Mucosa of descending colon (tissue), 3 donors: Measurements from ENCODE around the gene CLEC17A. TPM values are rescaled to one million over a fixed set of nuclear protein-coding genes. Genes with fewer than 3 reads are reported as not detected.

ENCODE experiments used
- ATAC-seq: fragments of 200-7000 bp; cut with Tn5 transposase; one replicate; pipeline ENCODE4 v1.9.1; 2020; ENCODE audit warnings: mild to moderate bottlenecking, moderate library complexity
- DNase-seq, 3 donors: peaks; one replicate each; pipeline ENCODE4 v3.0.0-alpha.2; 2020
- H3K36me3 ChIP-seq: fragments of 200-600 bp; one replicate; pipeline ENCODE4 v1.8.0; 2021; ENCODE audit warnings: low read depth, mild to moderate bottlenecking
- H3K4me1 ChIP-seq: fragments of 200-600 bp; one replicate; pipeline ENCODE4 v1.8.0; 2021; ENCODE audit warnings: low read depth, mild to moderate bottlenecking
- H3K4me3 ChIP-seq: fragments of 200-600 bp; one replicate; pipeline ENCODE4 v1.8.0; 2021; ENCODE audit warnings: mild to moderate bottlenecking
- H3K9me3 ChIP-seq: fragments of 200-600 bp; one replicate; pipeline ENCODE4 v1.8.0; 2021; ENCODE audit warnings: mild to moderate bottlenecking
- intact Hi-C, 2 donors: fragments of 100-400 bp; cut with DNase I in 1 of 2; cut with micrococcal nuclease in 1 of 2; formaldehyde crosslinking; loops; one replicate each; pipeline versions ENCODE4 v1.11.0 to v1.11.1; 2022; cut with DNase I, micrococcal nuclease
- total RNA-seq, 3 donors: library from RNA; stranded (reverse); fragmentation: NEBNext Ultra II Directional in 2 of 3; extraction: Animal tissue kit (Norgen Biotek cat#: 25700) in 2 of 3; gene quantifications; one replicate each; pipeline versions ENCODE4 v1.2.1 to v1.2.4, GENCODE V29; 2021 to 2023
- TF ChIP-seq, protein P1 (sequence below): fragments of 200-600 bp; IDR thresholded peaks from one replicate; pipeline ENCODE4 v1.8.0; 2022; ENCODE audit warnings: antibody characterized with exemption, mild to moderate bottlenecking
- donor health status: DM: no; HTN: no; CAD: no; lungs with moderate emphysema.
- donor health status: DM: no; HTN: no; CAD: no.
- donor health status: DM: no; HTN: yes; CAD: no.

The CLEC17A gene
- total RNA-seq, 3 donors from 2014 or later, result 0.29 to 0.34 TPM; not detected in 1

DNA sequence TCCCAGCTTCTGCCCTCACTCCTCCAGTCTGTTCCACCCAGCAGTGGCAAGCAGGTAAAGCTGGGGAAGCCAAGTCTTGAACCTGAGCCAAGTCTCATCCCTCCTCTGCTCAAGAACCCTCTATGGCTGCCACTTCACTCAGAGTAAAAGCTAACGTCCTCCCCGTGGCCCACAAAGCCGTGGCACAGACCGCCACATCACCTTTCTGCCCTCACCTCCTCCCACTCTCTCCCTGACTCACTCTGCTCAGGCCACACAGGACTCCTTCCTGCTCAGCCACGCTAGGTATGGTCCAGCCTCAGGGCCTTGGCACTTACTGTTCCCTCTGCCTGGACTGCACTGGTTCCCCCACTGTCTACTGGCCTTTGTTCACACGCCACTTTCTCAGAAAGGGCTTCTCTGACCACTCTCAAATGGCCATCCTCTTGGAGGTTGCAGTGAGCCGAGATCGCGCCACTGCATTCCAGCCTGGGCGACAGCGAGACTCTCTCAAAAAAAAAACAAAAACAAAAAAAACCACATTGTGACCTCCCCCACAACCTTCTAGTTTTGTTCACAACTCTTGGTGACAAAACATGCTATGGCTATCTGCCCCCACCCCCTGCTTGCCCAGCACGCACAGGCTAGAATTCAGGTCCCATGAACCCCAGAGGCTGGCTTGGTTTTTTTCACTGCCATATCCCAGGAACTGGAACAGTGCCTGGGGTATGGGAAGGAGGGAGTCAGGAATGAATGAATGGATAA, 26.8 kb upstream of the CLEC17A start:
- no peak overlapping the region for H3K4me3 ChIP-seq

DNA sequence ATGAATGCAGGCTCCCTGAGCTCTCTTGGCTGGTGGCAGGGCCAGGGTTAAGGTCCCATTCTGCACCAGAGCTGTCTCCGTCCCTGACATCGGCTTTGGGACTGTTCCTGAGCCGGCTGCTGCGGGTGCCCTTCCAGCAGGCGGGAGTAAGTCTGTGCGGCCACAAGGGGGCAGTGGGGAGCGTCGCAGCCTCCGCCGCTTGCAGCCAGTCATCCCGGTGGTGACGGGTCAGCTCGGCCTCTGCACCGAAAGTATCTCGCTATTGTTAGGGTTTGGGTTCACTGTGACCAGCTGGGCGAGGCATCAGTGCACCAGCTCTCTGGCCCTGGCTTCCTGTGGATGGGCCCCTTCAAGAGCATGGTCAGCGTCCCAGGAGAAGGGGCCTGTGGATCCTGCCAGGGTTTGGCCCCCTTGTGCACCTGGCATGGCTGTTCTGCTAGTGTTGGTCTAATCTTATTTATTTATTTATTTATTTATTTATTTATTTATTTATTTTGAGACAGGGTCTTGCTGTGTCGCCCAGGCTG, 26.2 kb upstream of the CLEC17A start:
- Histone ChIP-seq H3K36me3 (no peaks in the 10 kb centered on the region), H3K4me3 (no peak overlapping the region), H3K9me3 (no peaks in the 10 kb centered on the region), H3K4me1 (peaks cover 10% of the 10 kb centered on the region)
- intact Hi-C loops, result no loop called here
- TF ChIP-seq, protein P1, sequence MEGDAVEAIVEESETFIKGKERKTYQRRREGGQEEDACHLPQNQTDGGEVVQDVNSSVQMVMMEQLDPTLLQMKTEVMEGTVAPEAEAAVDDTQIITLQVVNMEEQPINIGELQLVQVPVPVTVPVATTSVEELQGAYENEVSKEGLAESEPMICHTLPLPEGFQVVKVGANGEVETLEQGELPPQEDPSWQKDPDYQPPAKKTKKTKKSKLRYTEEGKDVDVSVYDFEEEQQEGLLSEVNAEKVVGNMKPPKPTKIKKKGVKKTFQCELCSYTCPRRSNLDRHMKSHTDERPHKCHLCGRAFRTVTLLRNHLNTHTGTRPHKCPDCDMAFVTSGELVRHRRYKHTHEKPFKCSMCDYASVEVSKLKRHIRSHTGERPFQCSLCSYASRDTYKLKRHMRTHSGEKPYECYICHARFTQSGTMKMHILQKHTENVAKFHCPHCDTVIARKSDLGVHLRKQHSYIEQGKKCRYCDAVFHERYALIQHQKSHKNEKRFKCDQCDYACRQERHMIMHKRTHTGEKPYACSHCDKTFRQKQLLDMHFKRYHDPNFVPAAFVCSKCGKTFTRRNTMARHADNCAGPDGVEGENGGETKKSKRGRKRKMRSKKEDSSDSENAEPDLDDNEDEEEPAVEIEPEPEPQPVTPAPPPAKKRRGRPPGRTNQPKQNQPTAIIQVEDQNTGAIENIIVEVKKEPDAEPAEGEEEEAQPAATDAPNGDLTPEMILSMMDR, result peak; percentile 98
- ATAC-seq, result peak; percentile 93
- peak; percentile 74 to 83 (median 83) for DNase-seq

More for the DNA sequence above, 26.8 kb upstream of the CLEC17A start:
- intact Hi-C loops, result no loop called here
- no peaks in the 10 kb centered on the region for H3K9me3 ChIP-seq
- TF ChIP-seq, protein P1, result no peak
- peaks cover 15% of the 10 kb centered on the region for H3K4me1 ChIP-seq
- no peak for ATAC-seq
- DNase-seq, result no peak
- no peaks in the 10 kb centered on the region for H3K36me3 ChIP-seq

DNA sequence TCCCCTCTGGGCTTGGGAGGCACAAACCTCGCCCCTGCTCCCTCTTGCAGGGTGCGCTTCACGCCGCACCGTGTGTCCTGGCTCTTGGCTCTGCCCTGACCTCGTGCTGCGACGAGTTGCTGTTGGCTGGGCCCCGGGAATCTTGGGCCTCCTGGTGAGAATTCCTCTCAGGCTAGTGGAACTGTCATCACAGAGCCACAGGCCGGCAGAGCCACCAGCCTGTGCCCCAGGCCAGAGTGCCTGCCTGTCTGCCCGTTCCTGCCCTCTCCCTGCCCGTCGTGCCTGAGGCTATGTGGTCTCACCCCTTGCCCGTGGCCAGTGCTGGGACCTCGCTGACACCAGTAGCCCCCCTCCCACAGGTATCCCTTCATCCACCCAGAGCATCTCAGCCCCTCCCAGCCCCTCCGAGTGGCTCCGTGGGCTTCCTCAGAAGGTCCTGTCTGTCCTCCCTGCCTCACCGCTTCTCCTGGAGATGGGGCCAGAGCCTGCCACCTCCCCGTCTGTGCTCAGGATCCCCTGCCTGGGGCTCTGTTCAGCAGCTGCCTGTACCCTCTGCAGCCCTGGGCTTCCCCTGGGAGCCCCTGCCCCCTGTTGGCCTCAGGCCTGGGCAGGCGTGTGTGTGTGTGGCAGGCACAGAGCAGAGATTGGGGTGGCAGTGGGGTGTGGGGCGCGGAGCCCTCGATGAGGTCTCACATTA, 24.4 kb upstream of the CLEC17A start:
- H3K36me3 ChIP-seq, result no peaks in the 10 kb centered on the region
- no peak overlapping the region for H3K4me3 ChIP-seq
- intact Hi-C loops, result no loop called here
- TF ChIP-seq, protein P1, result no peak
- ATAC-seq (no peak), DNase-seq (no peak)
- no peaks in the 10 kb centered on the region for H3K9me3 ChIP-seq
- peaks cover 10% of the 10 kb centered on the region for H3K4me1 ChIP-seq

DNA sequence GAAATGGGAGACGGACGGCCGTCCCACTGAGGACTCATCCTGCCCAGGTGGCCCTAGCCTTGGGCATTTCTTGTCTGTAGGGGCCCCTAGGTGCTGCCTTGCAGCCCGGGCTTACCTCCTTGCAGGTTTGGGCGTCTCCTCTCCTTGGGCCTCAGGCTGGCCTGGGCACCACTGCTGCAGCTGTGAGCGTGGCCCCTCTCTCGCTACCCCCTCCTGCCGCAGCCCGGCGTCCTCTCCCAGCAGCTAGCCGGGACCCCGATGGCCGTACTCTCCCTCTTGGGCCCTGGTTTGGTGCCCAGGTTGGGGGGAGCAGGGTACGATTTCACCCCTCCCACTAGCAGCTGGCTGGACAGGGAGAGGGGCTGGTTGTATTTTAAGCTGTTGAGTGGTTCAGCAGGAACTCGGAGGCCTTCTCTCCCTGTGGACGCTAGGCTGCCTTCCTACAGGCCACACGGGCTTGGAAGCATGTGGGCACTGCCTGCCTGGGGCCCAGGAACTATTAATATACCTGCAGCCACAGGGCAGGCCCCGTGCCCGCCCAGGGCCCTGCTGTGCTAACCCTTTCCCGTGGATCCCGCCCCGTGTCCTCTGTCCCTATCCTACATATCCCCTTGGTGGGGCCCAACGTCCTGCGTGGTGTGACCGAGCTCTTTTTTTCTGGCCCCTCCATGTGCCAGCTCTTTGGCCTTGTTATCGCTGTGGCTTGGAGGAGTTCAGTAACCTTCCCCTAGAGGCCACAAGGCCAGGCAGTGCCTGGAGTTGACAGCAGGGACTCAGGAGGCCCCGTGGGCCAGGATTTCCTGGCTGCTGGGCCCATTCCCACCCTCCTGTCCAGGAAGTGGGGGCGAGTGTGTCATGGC, 22.7 kb upstream of the CLEC17A start:
- peaks cover 6% of the 10 kb centered on the region for H3K4me1 ChIP-seq
- ATAC-seq (no peak), DNase-seq (no peak)
- TF ChIP-seq, protein P1, result no peak
- H3K4me3 ChIP-seq, result no peak overlapping the region
- H3K36me3 ChIP-seq, result no peaks in the 10 kb centered on the region
- intact Hi-C loops, result no loop called here
- H3K9me3 ChIP-seq, result no peaks in the 10 kb centered on the region

DNA sequence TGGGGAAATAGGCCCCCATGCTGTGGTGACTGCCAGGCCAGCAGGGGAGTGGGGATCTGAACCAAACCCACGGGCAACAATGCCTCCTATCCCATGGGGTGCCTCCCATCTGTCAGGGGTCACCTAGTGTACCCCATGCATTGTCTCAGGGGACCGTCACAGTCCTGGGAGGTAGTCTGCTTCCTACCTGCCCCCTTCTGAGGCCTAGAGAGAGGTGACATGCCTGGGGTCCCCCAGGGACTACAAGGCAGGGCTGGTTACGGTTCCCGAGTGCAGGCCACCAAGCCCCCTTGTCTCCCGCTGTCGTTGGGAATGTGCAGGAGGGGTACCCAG, 22.1 kb upstream of the CLEC17A start:
- H3K9me3 ChIP-seq, result no peaks in the 10 kb centered on the region
- no peaks in the 10 kb centered on the region for H3K36me3 ChIP-seq
- DNase-seq (no peak), ATAC-seq (no peak)
- TF ChIP-seq, protein P1, result no peak
- peaks cover 6% of the 10 kb centered on the region for H3K4me1 ChIP-seq
- no peak overlapping the region for H3K4me3 ChIP-seq
- intact Hi-C loops, result no loop called here
